Measurements from ENCODE around the gene FHIT.

DNA sequence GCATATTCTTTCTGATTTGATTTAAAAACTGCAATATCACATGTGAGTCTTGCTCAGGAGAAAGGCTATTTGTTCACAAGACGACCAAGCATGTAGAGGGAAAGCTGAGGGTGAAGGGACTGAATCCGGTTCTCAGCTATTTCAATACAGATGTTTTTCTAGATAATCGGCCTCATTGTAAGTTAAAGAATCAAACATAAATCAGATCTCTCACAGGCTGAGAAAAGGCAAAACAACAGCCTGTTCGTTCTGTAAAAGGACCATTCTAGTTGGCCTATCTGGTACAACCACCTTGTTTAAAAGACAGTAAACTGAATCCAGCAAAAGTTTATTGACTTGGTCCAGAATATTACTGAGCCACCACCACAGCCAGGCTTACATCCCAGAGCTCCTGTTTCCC lies 1155.7 kb downstream of the FHIT start:
- TF ChIP-seq, protein P1, sequence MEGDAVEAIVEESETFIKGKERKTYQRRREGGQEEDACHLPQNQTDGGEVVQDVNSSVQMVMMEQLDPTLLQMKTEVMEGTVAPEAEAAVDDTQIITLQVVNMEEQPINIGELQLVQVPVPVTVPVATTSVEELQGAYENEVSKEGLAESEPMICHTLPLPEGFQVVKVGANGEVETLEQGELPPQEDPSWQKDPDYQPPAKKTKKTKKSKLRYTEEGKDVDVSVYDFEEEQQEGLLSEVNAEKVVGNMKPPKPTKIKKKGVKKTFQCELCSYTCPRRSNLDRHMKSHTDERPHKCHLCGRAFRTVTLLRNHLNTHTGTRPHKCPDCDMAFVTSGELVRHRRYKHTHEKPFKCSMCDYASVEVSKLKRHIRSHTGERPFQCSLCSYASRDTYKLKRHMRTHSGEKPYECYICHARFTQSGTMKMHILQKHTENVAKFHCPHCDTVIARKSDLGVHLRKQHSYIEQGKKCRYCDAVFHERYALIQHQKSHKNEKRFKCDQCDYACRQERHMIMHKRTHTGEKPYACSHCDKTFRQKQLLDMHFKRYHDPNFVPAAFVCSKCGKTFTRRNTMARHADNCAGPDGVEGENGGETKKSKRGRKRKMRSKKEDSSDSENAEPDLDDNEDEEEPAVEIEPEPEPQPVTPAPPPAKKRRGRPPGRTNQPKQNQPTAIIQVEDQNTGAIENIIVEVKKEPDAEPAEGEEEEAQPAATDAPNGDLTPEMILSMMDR (IDR thresholded peaks at IDR 0.05; ENCODE audit: low read depth, low read length), result no peak
- TF ChIP-seq EZH2phosphoT487 (IDR thresholded peaks at IDR 0.05; ENCODE audit: low read depth), result no peak
